Gastrocnemius medialis (tissue), 4 donors: ENCODE data around the gene XAGE3.
"Not testable (repeated sequence)": the region's sequence is repeated elsewhere in the genome, so short reads cannot be mapped to it uniquely, and the experiment has no call there.

Source experiments
- POLR2A ChIP-seq, 2 donors: fragments of 450-650 bp; IDR thresholded peaks; one replicate each; pipeline ENCODE4 v1.6.1; 2017; ENCODE audit warnings: antibody characterized with exemption in 2 of 2, mild to moderate bottlenecking in 2 of 2, moderate library complexity in 2 of 2
- TF ChIP-seq, protein P1 (sequence below), 5 experiments: fragments of 450-650 bp in 3 of 5; fragments of 200-600 bp in 2 of 5; sonication (generic) in 2 of 5; IDR thresholded peaks in 4 of 5; conservative IDR thresholded peaks in 1 of 5; 1 replicate in 4 of 5; 2 replicates in 1 of 5; pipeline ENCODE4 v1.5.1; 2016 to 2019; ENCODE audit warnings: antibody characterized with exemption in 5 of 5, mild to moderate bottlenecking in 3 of 5, moderate library complexity in 3 of 5

DNA sequence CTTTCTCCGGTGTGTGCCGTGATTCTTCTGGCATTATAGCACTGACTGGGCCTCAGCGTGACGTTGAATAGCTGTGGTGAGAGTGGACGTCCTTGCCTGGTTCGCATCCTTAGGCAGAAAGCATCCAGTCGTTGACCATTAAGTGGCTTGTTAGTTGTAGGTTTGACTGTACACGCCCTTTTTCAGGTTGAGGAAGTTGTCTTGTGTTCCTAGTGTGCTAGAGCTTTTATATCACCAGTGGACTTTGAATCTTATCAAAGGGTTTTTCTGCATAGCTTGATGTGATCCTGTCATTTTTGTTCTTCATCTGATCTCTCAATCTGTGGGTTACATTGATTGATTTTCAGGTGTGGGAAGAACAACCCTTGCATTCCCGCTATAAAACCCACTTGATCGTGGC lies 37.6 kb upstream of the XAGE3 start:
- TF ChIP-seq, protein P1, sequence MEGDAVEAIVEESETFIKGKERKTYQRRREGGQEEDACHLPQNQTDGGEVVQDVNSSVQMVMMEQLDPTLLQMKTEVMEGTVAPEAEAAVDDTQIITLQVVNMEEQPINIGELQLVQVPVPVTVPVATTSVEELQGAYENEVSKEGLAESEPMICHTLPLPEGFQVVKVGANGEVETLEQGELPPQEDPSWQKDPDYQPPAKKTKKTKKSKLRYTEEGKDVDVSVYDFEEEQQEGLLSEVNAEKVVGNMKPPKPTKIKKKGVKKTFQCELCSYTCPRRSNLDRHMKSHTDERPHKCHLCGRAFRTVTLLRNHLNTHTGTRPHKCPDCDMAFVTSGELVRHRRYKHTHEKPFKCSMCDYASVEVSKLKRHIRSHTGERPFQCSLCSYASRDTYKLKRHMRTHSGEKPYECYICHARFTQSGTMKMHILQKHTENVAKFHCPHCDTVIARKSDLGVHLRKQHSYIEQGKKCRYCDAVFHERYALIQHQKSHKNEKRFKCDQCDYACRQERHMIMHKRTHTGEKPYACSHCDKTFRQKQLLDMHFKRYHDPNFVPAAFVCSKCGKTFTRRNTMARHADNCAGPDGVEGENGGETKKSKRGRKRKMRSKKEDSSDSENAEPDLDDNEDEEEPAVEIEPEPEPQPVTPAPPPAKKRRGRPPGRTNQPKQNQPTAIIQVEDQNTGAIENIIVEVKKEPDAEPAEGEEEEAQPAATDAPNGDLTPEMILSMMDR (IDR thresholded peaks at IDR 0.05 in 4 of 5, conservative IDR thresholded peaks at IDR 0.05 in 1 of 5), result not testable (repeated sequence)
- TF ChIP-seq POLR2A (IDR thresholded peaks at IDR 0.05), result not testable (repeated sequence)
